NB4 (cell line): ENCODE results near the gene CAMTA1.
A peak's percentile ranks its signal among the peaks of the same experiment; 100 is the strongest.

ENCODE experiments used
- DNase-seq: peaks from one replicate; pipeline ENCODE4 v3.0.0; 2010; ENCODE audit warnings: low read depth
- H3K4me3 ChIP-seq: one replicate; pipeline ENCODE4 v1.5.1; 2011; ENCODE audit warnings: mild to moderate bottlenecking, low read depth, low read length, moderate library complexity
- MYC ChIP-seq: IDR thresholded peaks from 2 replicates; pipeline ENCODE4 v1.6.1; 2011; ENCODE audit warnings: low read depth, low read length
- POLR2A ChIP-seq: IDR thresholded peaks from 2 replicates; pipeline ENCODE4 v1.6.1; 2011; ENCODE audit warnings: mild to moderate bottlenecking; ENCODE audit not compliant: insufficient read length; ENCODE audit errors: extremely low read depth
- TF ChIP-seq, protein P1 (sequence below): IDR thresholded peaks from one replicate; pipeline ENCODE4 v1.5.1; 2012; ENCODE audit warnings: low read depth, low read length
- TF ChIP-seq, protein P2 (sequence below): IDR thresholded peaks from 2 replicates; pipeline ENCODE4 v1.6.1; 2011; ENCODE audit warnings: low read depth, low read length

Gene CAMTA1

DNA sequence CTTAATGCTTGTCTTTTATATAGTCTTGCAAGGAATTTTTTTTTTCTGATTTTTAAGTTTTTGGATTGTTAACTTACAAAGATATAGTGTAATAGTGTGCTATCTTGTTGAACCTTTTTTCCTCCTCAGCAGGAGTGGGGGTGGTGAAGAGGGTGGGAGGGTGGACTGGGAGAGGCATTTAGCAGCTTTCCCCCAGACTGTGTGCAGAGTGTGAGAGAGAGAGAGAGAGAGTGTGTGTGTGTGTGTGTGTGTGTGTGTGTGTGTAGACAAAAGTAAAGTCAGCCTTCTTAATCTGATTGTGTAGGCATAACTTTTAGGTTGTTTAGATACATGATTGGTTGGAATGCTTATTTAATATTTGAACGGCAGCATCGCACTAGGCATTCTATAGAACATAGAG is 4.9 kb downstream of the CAMTA1 start:
- TF ChIP-seq MYC (no peak), POLR2A (no peak)
- TF ChIP-seq, protein P1, sequence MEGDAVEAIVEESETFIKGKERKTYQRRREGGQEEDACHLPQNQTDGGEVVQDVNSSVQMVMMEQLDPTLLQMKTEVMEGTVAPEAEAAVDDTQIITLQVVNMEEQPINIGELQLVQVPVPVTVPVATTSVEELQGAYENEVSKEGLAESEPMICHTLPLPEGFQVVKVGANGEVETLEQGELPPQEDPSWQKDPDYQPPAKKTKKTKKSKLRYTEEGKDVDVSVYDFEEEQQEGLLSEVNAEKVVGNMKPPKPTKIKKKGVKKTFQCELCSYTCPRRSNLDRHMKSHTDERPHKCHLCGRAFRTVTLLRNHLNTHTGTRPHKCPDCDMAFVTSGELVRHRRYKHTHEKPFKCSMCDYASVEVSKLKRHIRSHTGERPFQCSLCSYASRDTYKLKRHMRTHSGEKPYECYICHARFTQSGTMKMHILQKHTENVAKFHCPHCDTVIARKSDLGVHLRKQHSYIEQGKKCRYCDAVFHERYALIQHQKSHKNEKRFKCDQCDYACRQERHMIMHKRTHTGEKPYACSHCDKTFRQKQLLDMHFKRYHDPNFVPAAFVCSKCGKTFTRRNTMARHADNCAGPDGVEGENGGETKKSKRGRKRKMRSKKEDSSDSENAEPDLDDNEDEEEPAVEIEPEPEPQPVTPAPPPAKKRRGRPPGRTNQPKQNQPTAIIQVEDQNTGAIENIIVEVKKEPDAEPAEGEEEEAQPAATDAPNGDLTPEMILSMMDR = no peak
- TF ChIP-seq, protein P2, sequence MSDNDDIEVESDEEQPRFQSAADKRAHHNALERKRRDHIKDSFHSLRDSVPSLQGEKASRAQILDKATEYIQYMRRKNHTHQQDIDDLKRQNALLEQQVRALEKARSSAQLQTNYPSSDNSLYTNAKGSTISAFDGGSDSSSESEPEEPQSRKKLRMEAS = no peak
- no peak for DNase-seq
- no peak overlapping the region for H3K4me3 ChIP-seq

DNA sequence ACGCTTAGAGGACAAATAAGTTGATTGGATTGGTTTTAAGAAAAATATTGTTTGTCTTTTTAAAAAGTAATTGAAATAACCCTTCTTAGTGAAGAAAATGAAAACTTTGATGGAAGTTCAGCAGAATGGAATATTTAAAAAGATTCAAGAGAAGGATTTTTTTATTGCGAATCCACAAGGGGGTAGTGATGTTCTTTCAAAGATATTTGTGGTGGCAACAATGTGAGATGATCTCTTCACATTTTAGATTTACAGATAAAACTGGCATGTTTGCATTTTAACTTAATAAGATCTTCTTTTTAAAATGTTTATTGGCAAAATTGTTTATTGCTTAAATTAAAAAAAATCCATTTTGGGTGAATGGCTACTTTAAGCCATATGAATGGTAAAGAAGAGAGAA is 8.9 kb downstream of the CAMTA1 start:
- H3K4me3 ChIP-seq = no peak overlapping the region
- peak; percentile 50 for DNase-seq
- TF ChIP-seq POLR2A (no peak), MYC (no peak)
- TF ChIP-seq, protein P2 = no peak
- TF ChIP-seq, protein P1 = no peak

DNA sequence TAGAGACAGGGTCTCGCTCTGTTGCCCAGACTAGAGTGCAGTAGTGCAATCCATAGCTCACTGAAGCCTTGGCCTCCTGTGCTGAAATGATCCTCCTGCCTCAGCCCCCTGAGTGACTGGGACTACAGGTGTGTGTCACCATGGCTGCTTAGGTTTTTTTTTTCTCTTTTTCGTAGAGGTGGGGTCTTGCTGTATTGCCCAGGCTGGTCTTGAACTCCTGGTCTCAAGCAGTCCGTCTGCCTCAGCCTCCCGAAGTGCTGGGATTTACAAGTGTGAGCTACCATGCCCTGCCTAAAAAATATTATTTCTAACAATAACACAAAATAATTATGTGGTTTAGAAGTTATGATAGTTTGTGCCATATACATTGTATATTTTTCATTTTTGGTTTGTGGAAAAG is 9.9 kb downstream of the CAMTA1 start:
- TF ChIP-seq MYC (no peak), POLR2A (no peak)
- TF ChIP-seq, protein P1 = no peak
- TF ChIP-seq, protein P2 = no peak
- no peak overlapping the region for H3K4me3 ChIP-seq
- no peak for DNase-seq

DNA sequence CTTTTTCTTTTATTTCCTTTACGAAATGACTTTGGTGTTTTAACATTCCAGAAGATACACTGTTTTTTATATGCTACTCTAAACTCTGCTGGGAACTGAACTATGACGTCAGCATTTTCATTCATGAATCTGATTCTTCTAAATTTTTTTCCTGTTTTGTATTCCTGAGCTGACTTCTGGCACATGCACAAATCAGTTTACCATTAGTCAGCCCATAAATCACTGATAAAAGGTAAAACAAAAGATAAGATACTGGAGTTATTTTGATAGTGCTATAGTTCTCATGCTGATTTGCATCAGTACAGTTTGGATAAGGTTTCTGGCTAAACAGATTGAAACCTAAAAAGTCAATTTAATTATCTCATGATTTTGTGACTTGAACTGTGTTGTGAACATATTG is 10.4 kb downstream of the CAMTA1 start:
- DNase-seq = no peak
- H3K4me3 ChIP-seq = no peak overlapping the region
- TF ChIP-seq, protein P2 = no peak
- no peak for TF ChIP-seq MYC
- TF ChIP-seq, protein P1 = no peak

DNA sequence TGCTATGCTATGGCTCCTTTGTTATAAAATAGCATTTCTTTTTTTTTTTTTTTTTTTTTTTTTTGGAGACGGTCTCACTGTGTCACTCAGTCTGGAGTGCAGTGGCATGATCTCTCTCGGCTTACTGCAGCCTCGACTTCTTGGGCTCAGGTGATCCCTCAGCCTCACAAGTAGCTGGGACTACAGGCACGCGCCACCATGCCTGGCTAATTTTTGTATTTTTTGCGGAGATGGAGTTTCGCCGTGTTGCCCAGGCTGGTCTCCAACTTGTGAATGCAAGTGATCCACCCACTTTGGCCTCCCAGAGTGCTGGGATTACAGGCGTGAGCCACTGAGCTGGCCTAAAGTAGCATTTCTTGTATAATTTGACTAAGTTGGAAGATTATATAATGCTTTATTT is 10.8 kb downstream of the CAMTA1 start:
- no peak for DNase-seq
- no peak overlapping the region for H3K4me3 ChIP-seq
- no peak for TF ChIP-seq MYC
- TF ChIP-seq, protein P2 = no peak
- TF ChIP-seq POLR2A = no peak
- TF ChIP-seq, protein P1 = no peak

DNA sequence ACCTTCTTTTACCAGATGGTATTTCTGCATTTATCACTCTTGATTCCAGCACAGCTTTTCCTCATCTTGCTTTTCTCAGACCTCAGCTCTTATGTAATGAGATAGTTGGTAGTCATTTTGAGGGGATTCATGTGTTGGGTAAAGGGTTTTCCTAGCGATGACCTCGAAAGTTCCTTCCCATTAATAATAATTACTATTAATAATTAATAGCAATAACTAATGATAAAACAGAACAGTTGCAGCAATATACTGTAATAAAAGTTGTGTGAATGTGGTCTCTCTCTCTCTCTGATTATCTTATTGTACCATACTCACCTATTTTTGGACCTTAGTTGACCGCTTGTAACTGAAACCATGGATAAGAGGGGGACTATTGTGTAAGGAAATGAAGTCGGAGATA is 14.2 kb downstream of the CAMTA1 start:
- TF ChIP-seq, protein P2 = no peak
- TF ChIP-seq POLR2A = no peak
- TF ChIP-seq, protein P1 = no peak
- TF ChIP-seq MYC = no peak
- DNase-seq = no peak
- H3K4me3 ChIP-seq = no peak overlapping the region
